Fibroblast of skin of right quadriceps (primary cell): Measurements from ENCODE around the gene MID1.

Experiments
- DNase-seq: peaks from one replicate; pipeline ENCODE4 v3.0.0-alpha.2; 2013

Gene MID1

DNA sequence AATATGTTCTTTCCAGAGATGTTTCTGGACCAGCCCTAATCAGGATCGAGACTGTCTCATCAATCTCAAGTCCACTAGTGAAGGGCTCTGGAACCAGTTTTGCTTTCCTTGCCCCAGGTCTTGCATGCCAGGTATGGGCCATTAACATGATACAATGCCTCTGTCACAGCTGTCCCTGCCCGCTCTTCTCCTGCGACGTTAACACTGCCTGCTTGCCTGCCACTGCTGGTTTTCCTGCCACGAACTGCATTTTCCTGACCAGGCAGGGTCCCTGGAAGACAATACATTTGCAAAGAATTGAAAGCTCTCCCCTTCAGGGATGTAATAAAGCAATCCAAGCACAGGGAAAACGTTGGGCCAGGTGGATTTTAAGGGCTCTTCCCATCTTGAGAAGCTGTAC, 200.3 kb downstream of the MID1 start:
- DNase-seq: no peak

DNA sequence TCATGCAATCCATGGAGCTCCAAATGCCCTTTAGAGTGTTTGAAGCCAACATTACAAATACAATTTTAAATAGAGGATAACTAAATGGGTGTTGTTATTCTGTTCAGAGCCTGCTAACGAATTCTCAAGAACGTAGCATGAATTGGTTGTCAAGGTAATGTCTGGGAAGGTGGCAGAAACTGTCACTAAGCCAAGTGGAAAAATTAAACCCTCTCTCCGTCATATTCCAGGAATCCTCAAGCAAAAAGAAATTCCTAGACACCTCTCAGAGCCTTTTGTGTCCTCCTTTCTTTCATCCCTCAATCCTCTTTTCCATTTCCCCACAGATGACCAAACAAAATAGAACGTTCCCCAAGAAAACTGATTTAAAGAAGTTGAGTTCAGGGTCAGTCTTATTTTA, 204.0 kb downstream of the MID1 start:
- DNase-seq: no peak

DNA sequence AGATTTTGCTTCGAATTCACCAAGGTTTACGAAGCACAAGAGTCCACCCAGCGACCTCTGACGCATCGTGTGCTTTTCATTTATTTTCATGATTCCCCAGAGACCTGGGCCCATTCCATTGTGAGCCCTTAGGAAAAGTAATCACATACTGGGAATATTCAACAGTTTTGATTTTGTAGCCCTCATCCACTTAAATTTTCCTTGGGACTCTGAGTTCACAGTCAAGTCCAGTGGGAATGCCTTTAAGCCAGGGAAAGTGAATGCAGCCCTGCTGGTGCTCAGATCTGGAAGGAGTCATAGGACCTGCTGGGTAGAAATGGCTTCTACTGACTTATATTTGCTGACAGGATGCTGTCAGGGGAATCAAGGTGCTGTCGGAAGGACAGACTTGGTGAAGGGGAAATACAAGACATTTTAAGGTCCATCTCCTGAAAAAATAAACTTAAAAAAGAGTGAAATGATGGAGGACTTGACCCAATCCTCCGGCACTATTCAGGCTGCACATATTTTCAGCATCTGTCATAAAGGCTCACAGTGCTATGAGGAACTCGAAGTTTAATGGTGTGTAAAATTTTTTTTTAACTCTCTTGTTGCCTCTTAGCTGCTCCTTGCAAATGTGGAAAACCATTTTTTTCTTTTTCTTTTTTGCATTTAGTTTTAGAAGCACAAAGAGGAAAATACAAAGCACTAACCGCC, 204.9 kb downstream of the MID1 start:
- DNase-seq: peak; percentile 70

DNA sequence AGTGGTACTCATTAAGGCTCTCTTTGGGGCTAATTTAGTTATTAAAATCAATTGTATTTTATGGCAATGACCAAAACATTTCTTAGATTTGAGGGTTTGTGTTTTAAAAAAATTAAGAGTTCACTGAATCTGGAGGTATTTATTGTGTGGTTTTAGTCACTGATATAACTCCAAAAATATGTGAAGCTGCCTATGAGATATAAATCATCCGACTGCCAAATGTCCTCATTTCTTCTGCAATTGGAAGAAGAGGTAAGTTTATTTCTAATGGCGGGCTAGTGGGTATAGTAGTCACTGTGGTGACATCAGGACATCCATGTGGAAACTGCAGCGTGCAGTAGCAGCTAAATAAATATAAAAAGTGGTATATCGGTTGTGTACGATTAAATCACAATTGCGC, 205.5 kb downstream of the MID1 start:
- DNase-seq: peak; percentile 78

DNA sequence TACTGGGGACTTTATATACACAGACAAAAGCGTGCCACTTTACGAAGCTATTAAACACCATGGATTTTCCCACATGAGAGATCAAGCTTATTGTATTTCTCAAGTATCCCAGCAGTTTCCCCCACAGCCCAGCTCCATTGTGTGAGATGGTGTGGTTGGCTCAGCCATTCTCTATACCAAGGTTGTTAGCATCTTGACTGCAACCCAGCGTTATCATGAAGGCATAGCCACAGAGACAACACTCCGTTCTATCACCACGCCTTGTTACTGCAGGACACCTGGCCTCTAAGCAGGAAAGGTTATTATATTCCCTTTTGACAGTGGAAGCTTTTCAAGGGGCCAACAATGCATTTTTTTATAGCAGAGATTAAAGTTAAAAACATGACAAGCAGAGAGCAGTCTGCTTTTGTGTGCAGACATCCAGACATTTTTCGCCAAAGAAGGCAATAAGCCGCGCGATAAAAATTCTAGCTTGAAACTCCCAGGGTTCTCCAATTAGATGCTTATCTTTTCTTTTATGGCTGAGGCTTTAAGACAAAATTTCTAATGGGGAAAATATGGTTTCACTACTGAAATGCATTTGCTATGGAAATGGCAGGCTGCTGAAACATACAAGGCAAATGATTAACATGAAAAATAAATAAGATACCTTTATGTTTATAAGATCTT, 206.1 kb downstream of the MID1 start:
- DNase-seq: peak; percentile 34

DNA sequence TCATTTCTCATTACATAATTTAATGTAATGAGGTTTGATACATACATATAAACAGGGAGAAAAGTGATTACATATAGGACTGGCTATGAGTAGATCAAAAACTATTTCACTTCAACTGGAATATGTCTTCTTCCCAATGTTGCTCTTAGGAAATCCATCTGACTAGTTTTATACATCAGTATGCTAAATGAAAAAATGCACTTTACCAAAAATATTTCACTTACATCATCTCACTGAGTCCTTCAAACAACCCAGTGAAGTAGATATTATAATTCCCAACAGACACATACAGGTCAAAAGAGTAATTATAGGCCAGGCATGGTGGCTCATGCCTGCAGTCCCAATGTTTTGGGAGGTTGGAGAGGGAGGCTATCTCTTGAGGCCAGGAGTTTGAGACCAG, 215.9 kb downstream of the MID1 start:
- DNase-seq: peak; percentile 80

DNA sequence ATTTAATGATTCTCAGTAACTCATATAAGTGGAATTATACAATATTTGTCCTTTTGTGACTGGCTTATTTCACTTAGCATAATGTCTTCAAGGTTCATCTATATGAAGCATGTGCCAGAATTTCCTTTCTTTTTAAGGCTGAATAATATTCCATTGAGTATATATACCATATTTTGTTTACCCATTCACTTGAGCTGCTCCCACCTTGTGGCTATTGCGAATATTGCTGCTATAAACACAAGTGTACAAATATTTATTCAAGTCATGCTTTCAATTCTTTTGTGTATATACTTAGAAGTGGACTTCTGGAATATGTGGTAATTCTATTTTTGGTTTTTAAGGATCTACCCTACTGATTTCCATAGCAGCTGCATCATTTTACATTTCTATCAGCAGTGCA, 219.1 kb downstream of the MID1 start:
- DNase-seq: no peak

DNA sequence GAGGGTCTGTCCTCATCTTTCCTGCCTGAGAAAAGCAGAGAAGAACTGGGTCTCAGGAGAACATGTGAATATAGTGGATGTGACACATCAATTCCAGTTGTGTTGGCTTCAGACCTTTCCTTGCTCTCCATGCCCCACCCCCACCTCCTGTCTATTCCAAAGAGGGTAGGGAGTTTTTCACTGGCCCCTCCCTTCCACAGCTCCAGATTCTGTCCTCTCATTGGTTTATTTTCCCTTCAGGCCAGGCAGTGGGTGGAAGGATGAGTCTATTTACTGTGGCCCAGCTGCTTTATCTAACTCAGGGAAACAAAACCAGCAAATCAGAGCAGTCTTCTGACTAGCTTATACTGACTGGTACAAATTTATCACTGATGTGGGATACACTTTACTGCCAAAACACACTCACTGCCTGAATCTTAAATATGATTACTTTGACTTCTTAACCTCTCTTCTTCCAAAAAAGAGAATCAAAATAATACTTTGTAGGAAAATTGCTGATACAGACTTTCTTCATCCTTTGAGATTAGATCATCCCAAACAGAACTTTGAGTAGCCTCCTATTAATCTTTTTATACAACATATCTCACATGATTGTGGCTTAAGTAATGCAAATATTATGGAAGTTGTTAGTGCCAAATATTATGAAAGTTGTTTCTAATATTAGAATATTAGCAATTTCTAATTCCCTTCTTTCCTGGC, 221.2 kb downstream of the MID1 start:
- DNase-seq: no peak

DNA sequence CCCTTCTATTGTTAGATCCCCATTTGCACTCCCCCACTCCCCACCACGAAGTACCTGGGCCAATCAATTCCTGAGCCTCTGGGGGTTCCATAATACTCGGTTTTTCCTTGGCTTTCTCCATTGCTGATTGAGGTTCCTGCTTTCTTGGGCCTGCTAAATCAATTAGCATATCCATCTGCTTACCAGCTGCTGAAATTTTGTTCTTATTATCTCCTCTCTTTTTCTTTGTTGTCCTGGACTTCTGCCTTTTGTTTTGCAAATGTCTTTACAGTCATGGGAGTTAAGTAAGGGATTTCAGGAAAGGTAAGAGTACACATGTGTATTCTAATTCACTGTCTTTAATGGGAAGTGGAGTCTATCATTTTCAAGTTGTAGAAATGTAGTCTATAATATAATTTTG, 222.2 kb downstream of the MID1 start:
- no peak for DNase-seq

DNA sequence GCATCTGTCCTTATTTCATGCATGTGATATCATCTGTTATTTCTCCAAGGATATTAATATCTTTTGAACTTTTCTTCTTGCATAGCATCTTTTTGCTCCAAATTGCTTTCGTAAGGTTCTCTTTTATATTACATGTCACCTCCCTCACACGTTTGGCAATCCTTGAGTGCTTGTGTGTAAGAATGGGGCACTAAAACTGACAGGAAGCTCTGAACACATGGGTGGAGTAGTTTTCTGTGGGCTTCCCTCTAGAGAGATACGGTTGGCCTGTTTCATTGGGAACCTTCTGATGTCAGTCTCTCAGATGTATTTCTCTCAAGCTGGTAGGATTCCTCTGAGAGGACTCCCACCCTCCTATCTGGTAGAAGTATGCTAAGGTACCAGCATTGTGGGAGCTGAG, 223.0 kb downstream of the MID1 start:
- DNase-seq: no peak

DNA sequence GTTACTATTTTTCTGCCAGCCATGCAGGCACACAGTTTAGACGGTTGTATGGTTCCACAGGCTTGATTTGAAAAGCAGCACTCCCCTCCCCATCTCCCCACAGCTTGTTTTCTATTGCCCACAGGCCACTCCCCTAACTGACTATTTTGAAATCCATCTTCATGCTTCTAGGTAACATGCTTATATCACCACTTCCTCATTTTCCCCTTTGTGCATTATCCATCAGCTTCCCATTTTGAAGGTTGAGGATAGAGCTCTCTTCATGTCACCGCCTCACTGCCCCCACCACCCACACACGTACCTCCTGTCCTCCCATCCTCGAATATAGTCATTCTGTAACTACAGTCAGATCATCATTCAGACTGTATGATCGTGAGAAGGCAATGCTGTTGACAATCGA, 224.7 kb downstream of the MID1 start:
- DNase-seq: no peak
